ENCODE data around the gene MCUR1.
"Not testable (repeated sequence)": the region's sequence is repeated elsewhere in the genome, so short reads cannot be mapped to it uniquely, and the experiment has no call there.

MCUR1 gene

GRCh38 chr6:13814176-13814937, at the start of gene MCUR1:
Gene MCUR1 (minus strand): TSS chr6:13814557. CDS start chr6:13814429, 128 bp downstream.
- Mint-ChIP-seq H3K4me1 (ENCODE audit: low read depth) (peaks cover 22% of the 10 kb centered on the region), H3K36me3 (ENCODE audit: low read depth) (no peaks in the 10 kb centered on the region), H3K4me3 (peak within 1 kb of the TSS; percentile 85), H3K27ac (peak within 1 kb of the TSS; percentile 64), H3K27me3 (ENCODE audit: low read depth) (peaks cover 20% of the 10 kb centered on the region), H3K9me3 (no peaks in the 10 kb centered on the region)

- Mint-ChIP-seq H3K27me3 (ENCODE audit: low read depth) (peaks cover 44% of the 10 kb centered on the region), H3K4me1 (ENCODE audit: low read depth) (no peaks in the 10 kb centered on the region), H3K9me3 (no peaks in the 10 kb centered on the region), H3K36me3 (ENCODE audit: low read depth) (no peaks in the 10 kb centered on the region), H3K27ac (no peak overlapping the region), H3K4me3 (no peak overlapping the region)
These were observed 49.4 kb upstream of the MCUR1 start for GRCh38 chr6:13863699-13864155.

GRCh38 chr6:13860556-13861185, 46.3 kb upstream of the MCUR1 start:
- H3K4me3 Mint-ChIP-seq; H3K9me3 Mint-ChIP-seq; H3K4me1 Mint-ChIP-seq (ENCODE audit: low read depth); H3K27ac Mint-ChIP-seq; H3K36me3 Mint-ChIP-seq (ENCODE audit: low read depth): not testable (repeated sequence)
- H3K27me3 Mint-ChIP-seq (ENCODE audit: low read depth): peaks cover 62% of the 10 kb centered on the region

- no peaks in the 10 kb centered on the region for H3K36me3 Mint-ChIP-seq (ENCODE audit: low read depth)
- peaks cover 64% of the 10 kb centered on the region for H3K27me3 Mint-ChIP-seq (ENCODE audit: low read depth)
- H3K9me3 Mint-ChIP-seq: no peaks in the 10 kb centered on the region
- H3K27ac Mint-ChIP-seq: no peak overlapping the region
- H3K4me1 Mint-ChIP-seq (ENCODE audit: low read depth): no peaks in the 10 kb centered on the region
- H3K4me3 Mint-ChIP-seq: no peak overlapping the region
These were observed 45.7 kb upstream of the MCUR1 start for GRCh38 chr6:13859871-13860555.

- Mint-ChIP-seq H3K27ac (no peak overlapping the region), H3K36me3 (ENCODE audit: low read depth) (no peaks in the 10 kb centered on the region), H3K27me3 (ENCODE audit: low read depth) (peaks cover 38% of the 10 kb centered on the region), H3K4me1 (ENCODE audit: low read depth) (no peaks in the 10 kb centered on the region), H3K9me3 (no peaks in the 10 kb centered on the region), H3K4me3 (no peak overlapping the region)
These were observed 40.4 kb upstream of the MCUR1 start for GRCh38 chr6:13854716-13855250.

- H3K36me3 Mint-ChIP-seq (ENCODE audit: low read depth): no peaks in the 10 kb centered on the region
- no peak overlapping the region for H3K4me3 Mint-ChIP-seq
- no peaks in the 10 kb centered on the region for H3K9me3 Mint-ChIP-seq
- no peak overlapping the region for H3K27ac Mint-ChIP-seq
- H3K27me3 Mint-ChIP-seq (ENCODE audit: low read depth): peaks cover 32% of the 10 kb centered on the region
- H3K4me1 Mint-ChIP-seq (ENCODE audit: low read depth): no peaks in the 10 kb centered on the region
These were observed 39.5 kb upstream of the MCUR1 start for GRCh38 chr6:13853871-13854270.

- Mint-ChIP-seq H3K27ac (no peak overlapping the region), H3K9me3 (no peaks in the 10 kb centered on the region), H3K27me3 (ENCODE audit: low read depth) (peaks cover 31% of the 10 kb centered on the region), H3K4me3 (no peak overlapping the region), H3K4me1 (ENCODE audit: low read depth) (no peaks in the 10 kb centered on the region), H3K36me3 (ENCODE audit: low read depth) (no peaks in the 10 kb centered on the region)
These were observed 37.4 kb upstream of the MCUR1 start for GRCh38 chr6:13851803-13852202.

- Mint-ChIP-seq H3K36me3 (ENCODE audit: low read depth) (no peaks in the 10 kb centered on the region), H3K4me3 (no peak overlapping the region), H3K4me1 (ENCODE audit: low read depth) (no peaks in the 10 kb centered on the region), H3K27ac (no peak overlapping the region), H3K9me3 (no peaks in the 10 kb centered on the region), H3K27me3 (ENCODE audit: low read depth) (peaks cover 27% of the 10 kb centered on the region)
These were observed 37.0 kb upstream of the MCUR1 start for GRCh38 chr6:13851330-13851729.

- not testable (repeated sequence) for H3K4me3 Mint-ChIP-seq; H3K36me3 Mint-ChIP-seq (ENCODE audit: low read depth); H3K27ac Mint-ChIP-seq; H3K4me1 Mint-ChIP-seq (ENCODE audit: low read depth); H3K9me3 Mint-ChIP-seq
- H3K27me3 Mint-ChIP-seq (ENCODE audit: low read depth): peaks cover 22% of the 10 kb centered on the region
These were observed 36.3 kb upstream of the MCUR1 start for GRCh38 chr6:13850690-13851089.

- no peaks in the 10 kb centered on the region for H3K9me3 Mint-ChIP-seq
- no peaks in the 10 kb centered on the region for H3K36me3 Mint-ChIP-seq (ENCODE audit: low read depth)
- H3K27me3 Mint-ChIP-seq (ENCODE audit: low read depth): peaks cover 14% of the 10 kb centered on the region
- H3K4me3 Mint-ChIP-seq: no peak overlapping the region
- no peak overlapping the region for H3K27ac Mint-ChIP-seq
- no peaks in the 10 kb centered on the region for H3K4me1 Mint-ChIP-seq (ENCODE audit: low read depth)
These were observed 34.3 kb upstream of the MCUR1 start for GRCh38 chr6:13848522-13849150.

- no peaks in the 10 kb centered on the region for H3K4me1 Mint-ChIP-seq (ENCODE audit: low read depth)
- H3K27me3 Mint-ChIP-seq (ENCODE audit: low read depth): peaks cover 13% of the 10 kb centered on the region
- H3K9me3 Mint-ChIP-seq: no peaks in the 10 kb centered on the region
- H3K27ac Mint-ChIP-seq: no peak overlapping the region
- H3K36me3 Mint-ChIP-seq (ENCODE audit: low read depth): no peaks in the 10 kb centered on the region
- H3K4me3 Mint-ChIP-seq: no peak overlapping the region
These were observed 33.1 kb upstream of the MCUR1 start for GRCh38 chr6:13847326-13848050.

GRCh38 chr6:13846841-13847240, 32.5 kb upstream of the MCUR1 start:
- Mint-ChIP-seq H3K27ac (no peak overlapping the region), H3K4me3 (no peak overlapping the region), H3K27me3 (ENCODE audit: low read depth) (peaks cover 13% of the 10 kb centered on the region), H3K36me3 (ENCODE audit: low read depth) (no peaks in the 10 kb centered on the region), H3K9me3 (no peaks in the 10 kb centered on the region), H3K4me1 (ENCODE audit: low read depth) (no peaks in the 10 kb centered on the region)

GRCh38 chr6:13841936-13842335, 27.6 kb upstream of the MCUR1 start:
- no peaks in the 10 kb centered on the region for H3K36me3 Mint-ChIP-seq (ENCODE audit: low read depth)
- peaks cover 2% of the 10 kb centered on the region for H3K27me3 Mint-ChIP-seq (ENCODE audit: low read depth)
- H3K4me1 Mint-ChIP-seq (ENCODE audit: low read depth): peaks cover 1% of the 10 kb centered on the region
- H3K4me3 Mint-ChIP-seq: no peak overlapping the region
- no peaks in the 10 kb centered on the region for H3K9me3 Mint-ChIP-seq
- H3K27ac Mint-ChIP-seq: no peak overlapping the region

GRCh38 chr6:13838616-13839015, 24.3 kb upstream of the MCUR1 start:
- peaks cover 1% of the 10 kb centered on the region for H3K4me1 Mint-ChIP-seq (ENCODE audit: low read depth)
- H3K9me3 Mint-ChIP-seq: no peaks in the 10 kb centered on the region
- peaks cover 21% of the 10 kb centered on the region for H3K27me3 Mint-ChIP-seq (ENCODE audit: low read depth)
- H3K36me3 Mint-ChIP-seq (ENCODE audit: low read depth): no peaks in the 10 kb centered on the region
- no peak overlapping the region for H3K4me3 Mint-ChIP-seq
- no peak overlapping the region for H3K27ac Mint-ChIP-seq
